Neural cell (in vitro differentiated cells): Measurements from ENCODE around the gene ANKLE1.

Experiments used
- EP300 ChIP-seq: fragments of 450-650 bp; conservative IDR thresholded peaks from 2 replicates; pipeline ENCODE4 v1.6.1; 2014; ENCODE audit warnings: antibody characterized with exemption, mild to moderate bottlenecking, moderate library complexity; ENCODE audit not compliant: poor library complexity, severe bottlenecking
- RAD21 ChIP-seq: fragments of 450-650 bp; conservative IDR thresholded peaks from 2 replicates; pipeline ENCODE4 v1.6.1; 2014; ENCODE audit warnings: antibody characterized with exemption, mild to moderate bottlenecking, moderate library complexity
- SMC3 ChIP-seq: fragments of 450-650 bp; conservative IDR thresholded peaks from 2 replicates; pipeline ENCODE4 v1.6.1; 2014; ENCODE audit warnings: antibody characterized with exemption, mild to moderate bottlenecking, moderate library complexity; ENCODE audit not compliant: poor library complexity
- TF ChIP-seq, protein P1 (sequence below): fragments of 450-650 bp; IDR thresholded peaks from 2 replicates; pipeline ENCODE4 v1.5.1; 2014; ENCODE audit warnings: antibody characterized with exemption, mild to moderate bottlenecking, moderate library complexity; ENCODE audit not compliant: poor library complexity, severe bottlenecking

- TF ChIP-seq, protein P1, sequence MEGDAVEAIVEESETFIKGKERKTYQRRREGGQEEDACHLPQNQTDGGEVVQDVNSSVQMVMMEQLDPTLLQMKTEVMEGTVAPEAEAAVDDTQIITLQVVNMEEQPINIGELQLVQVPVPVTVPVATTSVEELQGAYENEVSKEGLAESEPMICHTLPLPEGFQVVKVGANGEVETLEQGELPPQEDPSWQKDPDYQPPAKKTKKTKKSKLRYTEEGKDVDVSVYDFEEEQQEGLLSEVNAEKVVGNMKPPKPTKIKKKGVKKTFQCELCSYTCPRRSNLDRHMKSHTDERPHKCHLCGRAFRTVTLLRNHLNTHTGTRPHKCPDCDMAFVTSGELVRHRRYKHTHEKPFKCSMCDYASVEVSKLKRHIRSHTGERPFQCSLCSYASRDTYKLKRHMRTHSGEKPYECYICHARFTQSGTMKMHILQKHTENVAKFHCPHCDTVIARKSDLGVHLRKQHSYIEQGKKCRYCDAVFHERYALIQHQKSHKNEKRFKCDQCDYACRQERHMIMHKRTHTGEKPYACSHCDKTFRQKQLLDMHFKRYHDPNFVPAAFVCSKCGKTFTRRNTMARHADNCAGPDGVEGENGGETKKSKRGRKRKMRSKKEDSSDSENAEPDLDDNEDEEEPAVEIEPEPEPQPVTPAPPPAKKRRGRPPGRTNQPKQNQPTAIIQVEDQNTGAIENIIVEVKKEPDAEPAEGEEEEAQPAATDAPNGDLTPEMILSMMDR = no peak
- no peak for TF ChIP-seq RAD21
- TF ChIP-seq SMC3 = no peak
- no peak for TF ChIP-seq EP300
Observed at GRCh38 chr19:17286752-17287151, 5.1 kb downstream of the ANKLE1 start.
